Measurements from ENCODE around the gene PCDHB9.
"Not testable (repeated sequence)": the region's sequence is repeated elsewhere in the genome, so short reads cannot be mapped to it uniquely, and the experiment has no call there.

Gene PCDHB9

DNA sequence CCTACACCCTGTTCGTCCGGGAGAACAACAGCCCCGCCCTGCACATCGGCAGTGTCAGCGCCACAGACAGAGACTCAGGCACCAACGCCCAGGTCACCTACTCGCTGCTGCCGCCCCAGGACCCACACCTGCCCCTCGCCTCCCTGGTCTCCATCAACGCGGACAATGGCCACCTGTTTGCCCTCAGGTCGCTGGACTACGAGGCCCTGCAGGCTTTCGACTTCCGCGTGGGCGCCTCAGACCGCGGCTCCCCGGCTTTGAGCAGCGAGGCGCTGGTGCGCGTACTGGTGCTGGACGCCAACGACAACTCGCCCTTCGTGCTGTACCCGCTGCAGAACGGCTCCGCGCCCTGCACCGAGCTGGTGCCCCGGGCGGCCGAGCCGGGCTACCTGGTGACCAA, 1.7 kb downstream of the PCDHB9 start:
- DNase-seq (ENCODE audit: low read depth in 3 of 3): not testable (repeated sequence)

GRCh38 chr5:141189131-141189530, 2.2 kb downstream of the PCDHB9 start:
- DNase-seq (ENCODE audit: low read depth in 3 of 3): not testable (repeated sequence)

- peak in 2 of 3 donors; percentile 8 to 20 for DNase-seq (ENCODE audit: low read depth in 3 of 3)
These were observed 5.3 kb downstream of the PCDHB9 start, which contains the start of gene PCDHB10 for GRCh38 chr5:141192110-141192725. TSS of gene PCDHB10 (plus strand) at chr5:141192353. CDS start at chr5:141192553, 200 bp downstream.

GRCh38 chr5:141194332-141194731, 7.4 kb downstream of the PCDHB9 start:
- DNase-seq (ENCODE audit: low read depth in 3 of 3): not testable (repeated sequence)

DNA sequence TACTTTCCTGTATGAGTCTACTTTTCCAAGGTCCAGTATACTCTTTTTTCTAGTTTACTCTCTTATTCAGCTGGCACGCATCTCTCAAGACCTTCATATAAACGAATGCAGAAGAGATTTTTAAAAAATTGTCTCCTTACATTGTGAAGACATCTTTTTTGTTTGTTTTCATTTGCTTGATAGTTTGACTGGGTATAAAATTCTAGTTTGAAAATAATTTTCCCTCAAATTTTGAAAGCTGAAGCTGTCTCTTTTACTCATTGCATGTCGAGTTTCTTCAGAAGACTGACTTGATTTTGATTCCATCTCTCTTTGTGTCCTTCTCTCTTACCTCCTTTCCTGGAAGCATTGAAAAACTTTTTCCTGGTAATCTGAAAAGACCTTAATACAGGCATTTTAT, 9.4 kb downstream of the PCDHB9 start:
- DNase-seq (ENCODE audit: low read depth in 3 of 3): no peak

DNA sequence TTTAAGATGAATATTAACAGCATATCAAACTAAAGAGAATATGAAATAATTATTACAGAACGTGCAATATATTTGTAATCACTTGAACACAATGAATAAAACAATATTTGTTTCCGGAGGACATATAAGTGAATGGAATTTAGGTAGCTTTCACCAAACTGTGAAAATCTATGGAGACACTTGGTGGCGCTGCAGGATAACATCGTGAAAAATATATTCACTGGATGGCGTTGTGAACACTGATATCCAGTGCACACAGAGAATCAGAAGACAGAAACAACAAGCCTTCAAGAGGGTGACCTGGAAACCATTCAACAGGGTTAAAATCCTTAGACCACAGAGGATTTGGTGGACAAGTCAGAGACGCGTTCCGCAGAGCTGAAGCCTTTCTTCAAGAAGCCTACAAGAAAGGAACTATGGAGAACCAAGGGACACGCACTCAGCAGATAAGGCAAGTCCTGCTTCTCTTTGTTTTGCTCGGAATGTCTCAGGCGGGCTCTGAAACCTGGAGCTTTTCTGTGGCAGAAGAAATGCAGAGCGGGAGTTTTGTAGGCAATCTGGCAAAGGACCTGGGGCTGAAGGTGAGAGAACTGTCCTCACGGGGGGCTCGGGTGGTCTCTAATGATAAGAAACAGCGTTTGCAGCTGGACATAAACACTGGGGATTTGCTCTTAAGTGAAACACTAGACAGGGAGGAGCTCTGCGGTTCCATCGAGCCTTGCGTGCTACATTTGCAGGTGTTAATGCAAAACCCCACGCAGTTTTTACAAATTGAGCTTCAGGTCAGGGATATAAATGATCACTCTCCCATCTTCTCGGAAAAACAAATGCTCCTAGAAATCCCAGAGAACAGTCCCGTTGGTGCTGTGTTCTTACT, 12.6 kb downstream of the PCDHB9 start, which contains the start of gene PCDHB11:
Gene PCDHB11, plus strand, starts transcription at position 269 of the 877 bp plus-strand sequence. Its CDS starts 148 bp downstream, at position 417.
- DNase-seq (ENCODE audit: low read depth in 3 of 3): no peak

DNA sequence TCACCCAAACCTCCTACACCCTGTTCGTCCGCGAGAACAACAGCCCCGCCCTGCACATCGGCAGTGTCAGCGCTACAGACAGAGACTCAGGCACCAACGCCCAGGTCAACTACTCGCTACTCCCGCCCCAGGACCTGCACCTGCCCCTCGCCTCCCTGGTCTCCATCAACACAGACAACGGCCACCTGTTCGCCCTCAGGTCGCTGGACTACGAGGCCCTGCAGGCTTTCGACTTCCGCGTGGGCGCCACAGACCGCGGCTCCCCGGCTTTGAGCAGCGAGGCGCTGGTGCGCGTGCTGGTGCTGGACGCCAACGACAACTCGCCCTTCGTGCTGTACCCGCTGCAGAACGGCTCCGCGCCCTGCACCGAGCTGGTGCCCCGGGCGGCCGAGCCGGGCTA, 14.2 kb downstream of the PCDHB9 start:
- not testable (repeated sequence) for DNase-seq (ENCODE audit: low read depth in 3 of 3)

DNA sequence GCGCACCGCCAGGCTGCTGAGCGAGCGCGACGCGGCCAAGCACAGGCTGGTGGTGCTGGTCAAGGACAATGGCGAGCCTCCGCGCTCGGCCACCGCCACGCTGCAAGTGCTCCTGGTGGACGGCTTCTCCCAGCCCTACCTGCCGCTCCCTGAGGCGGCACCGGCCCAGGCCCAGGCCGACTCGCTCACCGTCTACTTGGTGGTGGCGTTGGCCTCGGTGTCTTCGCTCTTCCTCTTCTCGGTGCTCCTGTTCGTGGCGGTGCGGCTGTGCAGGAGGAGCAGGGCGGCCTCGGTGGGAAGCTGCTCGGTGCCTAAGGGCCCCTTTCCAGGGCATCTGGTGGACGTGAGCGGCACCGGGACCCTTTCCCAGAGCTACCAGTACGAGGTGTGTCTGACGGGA, 14.7 kb downstream of the PCDHB9 start:
- DNase-seq (ENCODE audit: low read depth in 3 of 3): not testable (repeated sequence)

DNA sequence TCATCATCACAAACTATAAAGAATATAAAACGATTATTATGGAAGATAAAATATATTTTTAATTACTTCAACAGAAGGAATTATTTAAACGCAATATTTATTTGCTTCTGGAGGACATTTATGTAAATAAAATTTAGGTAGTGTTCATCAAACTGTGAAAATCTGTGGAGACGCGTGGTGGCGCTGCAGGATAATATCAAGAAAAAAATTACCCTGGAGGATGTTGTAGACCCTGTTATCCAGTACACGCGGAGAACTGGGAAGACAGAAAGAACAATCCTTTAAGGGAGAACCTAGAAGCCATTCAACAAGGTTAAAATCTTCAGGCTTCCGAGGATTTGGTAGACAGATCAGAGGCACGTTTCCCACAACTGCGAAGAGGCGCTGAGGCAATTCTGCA, 21.5 kb downstream of the PCDHB9 start, which contains the start of gene PCDHB12:
Gene PCDHB12, plus strand, starts transcription at position 242 of the 400 bp plus-strand sequence. CDS start 189 bp downstream, outside the sequence.
- no peak for DNase-seq (ENCODE audit: low read depth in 3 of 3)

GRCh38 chr5:141210281-141210680, 23.3 kb downstream of the PCDHB9 start:
- not testable (repeated sequence) for DNase-seq (ENCODE audit: low read depth in 3 of 3)

DNA sequence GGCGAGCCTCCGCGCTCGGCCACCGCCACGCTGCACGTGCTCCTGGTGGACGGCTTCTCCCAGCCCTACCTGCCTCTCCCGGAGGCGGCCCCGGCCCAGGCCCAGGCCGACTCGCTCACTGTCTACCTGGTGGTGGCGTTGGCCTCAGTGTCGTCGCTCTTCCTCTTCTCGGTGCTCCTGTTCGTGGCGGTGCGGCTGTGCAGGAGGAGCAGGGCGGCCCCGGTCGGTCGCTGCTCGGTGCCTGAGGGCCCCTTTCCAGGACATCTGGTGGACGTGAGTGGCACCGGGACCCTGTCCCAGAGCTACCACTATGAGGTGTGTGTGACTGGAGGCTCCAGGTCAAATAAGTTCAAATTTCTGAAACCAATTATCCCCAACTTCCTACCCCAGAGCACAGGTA, 23.9 kb downstream of the PCDHB9 start:
- not testable (repeated sequence) for DNase-seq (ENCODE audit: low read depth in 3 of 3)

DNA sequence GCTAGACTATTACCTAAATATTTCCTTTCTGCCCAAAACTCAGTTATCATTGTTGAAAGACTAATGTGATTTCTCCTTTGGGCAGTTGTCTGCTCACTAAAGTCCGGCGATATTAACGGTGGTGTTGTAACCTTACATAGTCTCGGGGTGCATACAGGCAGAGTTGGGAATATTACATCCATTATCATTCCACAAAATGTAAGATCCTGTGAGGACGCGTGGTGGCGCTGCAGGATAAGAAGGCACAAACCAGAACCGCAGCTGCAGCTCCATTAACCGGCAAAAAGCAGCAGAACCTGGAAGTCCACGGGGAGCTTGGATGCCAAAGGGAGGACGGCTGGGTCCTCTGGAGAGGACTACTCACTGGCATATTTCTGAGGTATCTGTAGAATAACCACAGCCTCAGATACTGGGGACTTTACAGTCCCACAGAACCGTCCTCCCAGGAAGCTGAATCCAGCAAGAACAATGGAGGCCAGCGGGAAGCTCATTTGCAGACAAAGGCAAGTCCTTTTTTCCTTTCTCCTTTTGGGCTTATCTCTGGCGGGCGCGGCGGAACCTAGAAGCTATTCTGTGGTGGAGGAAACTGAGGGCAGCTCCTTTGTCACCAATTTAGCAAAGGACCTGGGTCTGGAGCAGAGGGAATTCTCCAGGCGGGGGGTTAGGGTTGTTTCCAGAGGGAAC, 26.8 kb downstream of the PCDHB9 start, which contains the start of gene PCDHB13:
Gene PCDHB13, plus strand, starts transcription at position 264 of the 684 bp plus-strand sequence. Its CDS starts 205 bp downstream, at position 469.
- DNase-seq (ENCODE audit: low read depth in 3 of 3): not testable (repeated sequence)

- DNase-seq (ENCODE audit: low read depth in 3 of 3): not testable (repeated sequence)
These were observed 27.6 kb downstream of the PCDHB9 start for GRCh38 chr5:141214583-141214982.

GRCh38 chr5:141215504-141215903, 28.5 kb downstream of the PCDHB9 start:
- DNase-seq (ENCODE audit: low read depth in 3 of 3): not testable (repeated sequence)

DNA sequence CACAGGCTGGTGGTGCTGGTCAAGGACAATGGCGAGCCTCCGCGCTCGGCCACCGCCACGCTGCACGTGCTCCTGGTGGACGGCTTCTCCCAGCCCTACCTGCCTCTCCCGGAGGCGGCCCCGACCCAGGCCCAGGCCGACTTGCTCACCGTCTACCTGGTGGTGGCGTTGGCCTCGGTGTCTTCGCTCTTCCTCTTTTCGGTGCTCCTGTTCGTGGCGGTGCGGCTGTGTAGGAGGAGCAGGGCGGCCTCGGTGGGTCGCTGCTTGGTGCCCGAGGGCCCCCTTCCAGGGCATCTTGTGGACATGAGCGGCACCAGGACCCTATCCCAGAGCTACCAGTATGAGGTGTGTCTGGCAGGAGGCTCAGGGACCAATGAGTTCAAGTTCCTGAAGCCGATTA, 29.1 kb downstream of the PCDHB9 start:
- not testable (repeated sequence) for DNase-seq (ENCODE audit: low read depth in 3 of 3)

DNA sequence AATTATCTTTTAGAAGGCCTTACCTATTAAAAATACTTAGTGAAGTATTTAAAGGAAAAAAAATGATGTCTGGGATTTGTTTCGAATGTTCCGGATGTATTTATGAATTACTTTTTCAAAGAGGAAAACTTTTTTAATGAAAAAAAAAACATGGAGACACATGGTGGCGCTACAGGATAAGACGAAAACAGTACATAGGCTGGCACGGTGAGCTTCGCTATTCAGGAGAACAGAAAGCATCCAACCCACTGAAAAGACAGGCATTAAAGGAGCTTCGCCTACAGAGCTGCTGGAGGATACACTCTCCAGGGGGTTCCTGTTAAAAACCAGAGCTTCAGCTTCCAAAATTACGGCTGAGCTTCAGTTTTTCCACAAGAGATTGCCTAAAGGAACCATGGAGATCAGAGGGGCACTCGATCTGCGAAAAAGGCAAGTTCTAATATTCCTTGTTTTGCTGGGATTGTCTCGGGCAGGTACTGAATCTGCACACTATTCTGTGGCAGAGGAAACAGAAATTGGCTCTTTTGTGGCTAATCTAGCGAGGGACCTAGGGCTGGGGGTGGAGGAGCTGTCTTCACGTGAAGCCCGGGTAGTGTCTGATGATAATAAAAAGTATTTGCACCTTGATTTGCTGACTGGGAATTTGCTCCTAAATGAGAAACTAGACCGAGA, 36.3 kb downstream of the PCDHB9 start, which contains the start of gene PCDHB14:
Gene PCDHB14, plus strand, starts transcription at position 232 of the 672 bp plus-strand sequence. Its CDS starts 163 bp downstream, at position 395.
- DNase-seq (ENCODE audit: low read depth in 3 of 3): no peak

DNA sequence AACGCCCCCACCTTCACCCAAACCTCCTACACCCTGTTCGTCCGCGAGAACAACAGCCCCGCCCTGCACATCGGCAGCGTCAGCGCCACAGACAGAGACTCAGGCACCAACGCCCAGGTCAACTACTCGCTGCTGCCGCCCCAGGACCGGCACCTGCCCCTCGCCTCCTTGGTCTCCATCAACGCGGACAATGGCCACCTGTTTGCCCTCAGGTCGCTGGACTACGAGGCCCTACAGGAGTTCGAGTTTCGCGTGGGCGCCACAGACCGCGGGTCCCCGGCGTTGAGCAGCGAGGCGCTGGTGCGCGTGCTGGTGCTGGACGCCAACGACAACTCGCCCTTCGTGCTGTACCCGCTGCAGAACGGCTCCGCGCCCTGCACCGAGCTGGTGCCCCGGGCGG, 37.9 kb downstream of the PCDHB9 start:
- not testable (repeated sequence) for DNase-seq (ENCODE audit: low read depth in 3 of 3)

GRCh38 chr5:141225421-141225820, 38.5 kb downstream of the PCDHB9 start:
- not testable (repeated sequence) for DNase-seq (ENCODE audit: low read depth in 3 of 3)

DNA sequence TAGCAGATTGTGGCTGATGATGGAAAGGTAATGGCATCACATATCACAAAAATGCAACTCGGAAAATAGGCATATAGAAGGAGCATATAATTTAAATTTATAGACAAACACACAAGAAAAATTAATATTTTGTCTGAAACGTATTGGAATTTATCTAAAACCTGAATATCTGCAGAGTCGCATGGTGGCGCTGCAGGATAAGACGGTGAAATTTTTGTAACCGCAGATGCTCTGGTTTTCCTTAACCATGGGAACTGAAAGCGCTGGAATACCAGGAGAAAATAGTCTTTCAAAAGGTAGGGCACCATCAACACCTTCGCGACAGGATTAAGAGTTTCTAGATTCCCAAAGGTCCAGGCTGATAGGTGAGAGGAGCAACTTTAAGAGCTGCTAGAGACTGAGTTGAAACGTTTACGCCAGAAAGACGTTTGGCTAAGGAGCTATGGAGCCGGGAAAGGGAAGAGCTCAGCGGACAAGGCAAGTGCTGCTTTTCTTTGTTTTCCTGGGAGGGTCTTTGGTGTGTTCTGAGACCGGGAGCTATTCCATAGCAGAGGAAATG, 47.2 kb downstream of the PCDHB9 start:
- no peak for DNase-seq (ENCODE audit: low read depth in 3 of 3)

DNA sequence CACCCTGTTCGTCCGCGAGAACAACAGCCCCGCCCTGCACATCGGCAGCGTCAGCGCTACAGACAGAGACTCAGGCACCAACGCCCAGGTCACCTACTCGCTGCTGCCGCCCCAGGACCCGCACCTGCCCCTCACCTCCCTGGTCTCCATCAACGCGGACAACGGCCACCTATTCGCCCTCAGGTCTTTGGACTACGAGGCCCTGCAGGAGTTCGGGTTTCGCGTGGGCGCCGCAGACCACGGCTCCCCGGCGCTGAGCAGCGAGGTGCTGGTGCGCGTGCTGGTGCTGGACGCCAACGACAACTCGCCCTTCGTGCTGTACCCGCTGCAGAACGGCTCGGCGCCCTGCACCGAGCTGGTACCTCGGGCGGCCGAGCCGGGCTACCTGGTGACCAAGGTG, 49.0 kb downstream of the PCDHB9 start:
- not testable (repeated sequence) for DNase-seq (ENCODE audit: low read depth in 3 of 3)

Data from stimulated activated CD4-positive, alpha-beta T cell treated with anti-CD3 and anti-CD28 coated beads, TNF-alpha, amount 100 ng/mL, for 48 hours (primary cell).